Gastroesophageal sphincter (tissue), 4 donors: ENCODE results near the gene TBCD. TPM values are rescaled to one million over a fixed set of nuclear protein-coding genes. Genes with fewer than 3 reads are reported as not detected.
A peak's percentile ranks its signal among the peaks of the same experiment; 100 is the strongest.

ENCODE experiments used
- ATAC-seq: fragments of 150-250 bp; one replicate; pipeline ENCODE4 v1.9.1; 2016; ENCODE audit warnings: mild to moderate bottlenecking, moderate library complexity
- H3K27ac ChIP-seq, 4 donors: fragments of 200-600 bp; sonication (generic) in 3 of 4; 1 replicate in 3 of 4; 2 replicates in 1 of 4; pipeline ENCODE4 v1.5.1; 2016 to 2019
- H3K27me3 ChIP-seq: fragments of 200-600 bp; sonication (generic); one replicate; pipeline ENCODE4 v1.5.1; 2019
- H3K36me3 ChIP-seq, 2 donors: fragments of 200-600 bp; sonication (generic); one replicate each; pipeline ENCODE4 v1.5.1; 2019; ENCODE audit warnings: control low read depth in 1 of 2
- H3K4me1 ChIP-seq, 3 donors: fragments of 200-600 bp; sonication (generic); 1 replicate in 2 of 3; 2 replicates in 1 of 3; pipeline ENCODE4 v1.5.1; 2016 to 2019; ENCODE audit warnings: control low read depth in 2 of 3
- H3K4me3 ChIP-seq, 2 donors: fragments of 200-600 bp; sonication (generic); one replicate each; pipeline ENCODE4 v1.5.1; 2019; ENCODE audit warnings: mild to moderate bottlenecking in 1 of 2, moderate library complexity in 1 of 2
- H3K9me3 ChIP-seq, 3 donors: fragments of 200-600 bp; sonication (generic); one replicate each; pipeline ENCODE4 v1.5.1; 2017 to 2019; ENCODE audit warnings: control low read depth in 2 of 3
- EP300 ChIP-seq: sonication (generic); formaldehyde crosslinking; IDR thresholded peaks from one replicate; pipeline ENCODE4 v1.6.1; 2017; ENCODE audit warnings: antibody characterized with exemption, mild to moderate bottlenecking
- POLR2A ChIP-seq, 2 donors: fragments of 450-650 bp; IDR thresholded peaks; one replicate each; pipeline ENCODE4 v1.6.1; 2017; ENCODE audit warnings: antibody characterized with exemption in 2 of 2, mild to moderate bottlenecking in 2 of 2, moderate library complexity in 1 of 2
- POLR2AphosphoS5 ChIP-seq: sonication (generic); formaldehyde crosslinking; IDR thresholded peaks from one replicate; pipeline ENCODE4 v1.6.1; 2017; ENCODE audit warnings: antibody characterized with exemption
- WGBS, 2 donors: methylation state at CpG; one replicate each; pipeline ENCODE4 v1.1.5; 2018; ENCODE audit warnings: low coverage in 1 of 2; 5-methylcytosine and 5-hydroxymethylcytosine counted together
- total RNA-seq, 4 donors: library from RNA; depleted of rRNA; stranded (reverse); fragments of >200 nt; gene quantifications; one replicate each; pipeline ENCODE4 v1.1.0, GENCODE V29; 2016
- TF ChIP-seq, protein P1 (sequence below), 4 experiments: fragments of 200-600 bp in 2 of 4; fragments of 450-650 bp in 2 of 4; sonication (generic) in 1 of 4; IDR thresholded peaks; one replicate each; pipeline ENCODE4 v1.5.1; 2017 to 2019; ENCODE audit warnings: antibody characterized with exemption in 4 of 4, mild to moderate bottlenecking in 2 of 4, moderate library complexity in 2 of 4

Gene TBCD
- total RNA-seq, 4 donors from 2014 or later: 32.0 to 57.8 (median 47.0) TPM

DNA sequence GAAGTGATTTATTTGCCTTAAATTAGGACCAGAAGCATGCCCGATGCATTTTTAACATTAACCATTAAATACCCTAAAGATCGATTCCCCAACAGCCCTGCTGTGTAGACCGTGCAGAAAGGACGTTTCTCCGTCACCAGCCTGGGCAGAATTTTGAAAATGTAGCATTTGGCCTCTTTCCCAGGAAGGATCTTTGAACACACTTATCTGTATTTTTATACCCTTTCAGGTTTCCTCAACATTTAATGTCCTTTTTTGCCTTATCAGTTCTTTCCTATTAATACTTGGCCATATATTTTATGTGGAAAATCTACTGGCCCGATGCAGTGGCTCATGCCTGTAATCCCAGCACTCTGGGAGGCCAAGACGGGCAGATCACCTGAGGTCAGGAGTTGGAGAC, 142.5 kb downstream of the TBCD start:
- peak overlapping the region in 2 of 4 donors; percentile 46 to 61 for H3K27ac ChIP-seq
- 56 to 75% methylated on average over 6 of the region's 7 CpGs for WGBS, 2 donors
- H3K27me3 ChIP-seq: no peaks in the 10 kb centered on the region
- H3K4me3 ChIP-seq: no peak overlapping the region
- H3K4me1 ChIP-seq: peaks cover 0 to 37% (median 14%) of the 10 kb centered on the region in 3 donors
- H3K36me3 ChIP-seq: peaks cover 0 to 49% of the 10 kb centered on the region in 2 donors
- TF ChIP-seq POLR2A (IDR thresholded peaks at IDR 0.05) (no peak), POLR2AphosphoS5 (no peak), EP300 (no peak)
- TF ChIP-seq, protein P1, sequence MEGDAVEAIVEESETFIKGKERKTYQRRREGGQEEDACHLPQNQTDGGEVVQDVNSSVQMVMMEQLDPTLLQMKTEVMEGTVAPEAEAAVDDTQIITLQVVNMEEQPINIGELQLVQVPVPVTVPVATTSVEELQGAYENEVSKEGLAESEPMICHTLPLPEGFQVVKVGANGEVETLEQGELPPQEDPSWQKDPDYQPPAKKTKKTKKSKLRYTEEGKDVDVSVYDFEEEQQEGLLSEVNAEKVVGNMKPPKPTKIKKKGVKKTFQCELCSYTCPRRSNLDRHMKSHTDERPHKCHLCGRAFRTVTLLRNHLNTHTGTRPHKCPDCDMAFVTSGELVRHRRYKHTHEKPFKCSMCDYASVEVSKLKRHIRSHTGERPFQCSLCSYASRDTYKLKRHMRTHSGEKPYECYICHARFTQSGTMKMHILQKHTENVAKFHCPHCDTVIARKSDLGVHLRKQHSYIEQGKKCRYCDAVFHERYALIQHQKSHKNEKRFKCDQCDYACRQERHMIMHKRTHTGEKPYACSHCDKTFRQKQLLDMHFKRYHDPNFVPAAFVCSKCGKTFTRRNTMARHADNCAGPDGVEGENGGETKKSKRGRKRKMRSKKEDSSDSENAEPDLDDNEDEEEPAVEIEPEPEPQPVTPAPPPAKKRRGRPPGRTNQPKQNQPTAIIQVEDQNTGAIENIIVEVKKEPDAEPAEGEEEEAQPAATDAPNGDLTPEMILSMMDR (IDR thresholded peaks at IDR 0.05): no peak
- no peaks in the 10 kb centered on the region for H3K9me3 ChIP-seq
- ATAC-seq: no peak

GRCh38 chr17:82895087-82895486, 143.2 kb downstream of the TBCD start:
- Histone ChIP-seq H3K4me3 (no peak overlapping the region), H3K36me3 (peaks cover 0 to 43% of the 10 kb centered on the region in 2 donors), H3K9me3 (no peaks in the 10 kb centered on the region), H3K4me1 (peaks cover 0 to 37% (median 14%) of the 10 kb centered on the region in 3 donors), H3K27me3 (no peaks in the 10 kb centered on the region), H3K27ac (peak overlapping the region in 1 of 4 donors; percentile 61)
- 100% methylated on average over 2 of the region's 12 CpGs; no CpG with 5 or more reads in 1 of the 2 donors for WGBS, 2 donors
- no peak for ATAC-seq
- TF ChIP-seq POLR2AphosphoS5: no peak
- no peak for TF ChIP-seq POLR2A (IDR thresholded peaks at IDR 0.05)
- TF ChIP-seq, protein P1 (IDR thresholded peaks at IDR 0.05): no peak
- TF ChIP-seq EP300: no peak

DNA sequence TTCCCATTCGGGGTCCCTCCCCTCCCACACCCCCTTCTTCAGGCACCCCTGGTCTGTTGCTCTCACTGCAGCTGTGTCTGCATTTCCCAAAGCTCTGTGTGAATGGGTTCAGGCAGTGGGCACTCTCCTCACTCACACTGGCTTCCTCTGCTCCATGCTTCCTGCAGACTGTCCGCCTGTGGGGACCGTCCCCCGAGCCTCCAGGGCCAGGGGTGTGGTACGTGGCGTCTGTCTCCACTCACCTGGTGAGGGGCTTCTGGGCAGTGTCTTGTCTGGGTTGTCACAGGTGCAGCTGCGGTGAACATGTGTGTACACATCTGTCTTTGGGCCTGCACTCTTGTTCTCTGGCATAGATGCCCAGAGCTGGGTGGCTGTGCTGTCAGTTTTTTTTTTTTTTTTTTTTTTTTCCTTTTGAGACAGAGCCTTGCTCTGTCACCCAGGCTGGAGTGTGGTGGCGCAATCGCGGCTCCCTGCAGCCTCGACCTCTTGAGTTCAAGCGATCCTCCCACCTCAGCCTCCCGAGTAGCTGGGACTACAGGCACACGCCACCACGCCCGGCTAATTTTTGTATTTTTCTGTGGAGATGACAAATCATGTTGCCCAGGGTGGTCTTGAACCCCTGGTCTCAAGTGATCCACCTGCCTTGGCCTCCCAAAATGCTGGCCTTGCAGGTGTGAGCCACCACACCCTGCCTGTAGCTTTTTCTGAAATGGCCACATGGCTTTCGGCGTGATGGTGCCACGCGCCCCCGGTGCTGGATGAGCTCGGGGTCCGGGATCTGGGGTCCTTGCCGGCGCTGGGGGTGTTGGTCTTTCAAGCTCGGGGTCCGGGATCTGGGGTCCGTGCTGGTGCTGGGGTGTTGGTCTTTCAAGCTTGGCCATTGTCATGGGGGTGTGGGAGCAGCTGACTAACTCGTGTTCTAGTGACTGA, 144.5 kb downstream of the TBCD start:
- Histone ChIP-seq H3K36me3 (peaks cover 0 to 41% of the 10 kb centered on the region in 2 donors), H3K4me3 (no peak overlapping the region), H3K27me3 (no peaks in the 10 kb centered on the region), H3K4me1 (peaks cover 0 to 31% (median 12%) of the 10 kb centered on the region in 3 donors), H3K27ac (no peak overlapping the region), H3K9me3 (no peaks in the 10 kb centered on the region)
- 80 to 100% methylated on average over 2 to 5 of the region's 29 CpGs for WGBS, 2 donors
- no peak for ATAC-seq
- no peak for TF ChIP-seq EP300
- TF ChIP-seq, protein P1 (IDR thresholded peaks at IDR 0.05): no peak
- no peak for TF ChIP-seq POLR2AphosphoS5
- no peak for TF ChIP-seq POLR2A (IDR thresholded peaks at IDR 0.05)

DNA sequence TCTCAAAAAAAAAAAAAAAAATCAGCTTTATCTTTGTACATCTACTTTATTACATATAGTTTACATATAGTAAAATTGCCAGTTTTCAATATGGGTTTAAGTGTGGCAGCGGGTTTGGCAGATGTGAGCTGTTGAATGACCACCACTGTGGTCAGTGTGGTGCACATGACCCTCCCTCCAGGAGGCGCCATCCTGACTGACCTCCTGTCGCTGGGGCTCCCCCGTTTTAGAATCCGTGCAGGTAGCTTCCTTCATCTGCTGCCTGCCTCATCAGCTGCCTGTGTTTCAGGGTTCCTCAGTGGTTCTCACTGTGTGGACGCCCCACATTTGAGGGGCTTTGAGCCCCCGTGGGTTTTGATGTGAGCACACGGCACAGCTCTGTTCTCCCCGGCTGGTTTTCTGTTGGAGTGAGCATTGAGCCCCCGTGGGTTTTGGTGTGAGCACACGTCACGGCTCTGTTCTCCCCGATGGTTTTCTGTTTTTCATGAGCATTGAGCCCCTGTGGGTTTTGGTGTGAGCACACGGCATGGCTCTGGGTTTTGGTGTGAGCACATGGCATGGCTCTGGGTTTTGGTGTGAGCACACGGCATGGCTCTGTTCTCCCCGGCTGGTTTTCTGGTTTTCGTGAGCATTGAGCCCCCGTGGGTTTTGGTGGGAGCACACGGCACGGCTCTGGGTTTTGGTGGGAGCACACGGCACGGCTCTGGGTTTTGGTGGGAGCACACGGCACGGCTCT, 145.8 kb downstream of the TBCD start:
- H3K4me1 ChIP-seq: peaks cover 0 to 23% (median 6%) of the 10 kb centered on the region in 3 donors
- no peak overlapping the region for H3K27ac ChIP-seq
- WGBS, 2 donors: 95 to 100% methylated on average over 2 to 3 of the region's 24 CpGs
- no peak overlapping the region for H3K4me3 ChIP-seq
- no peak for TF ChIP-seq EP300
- TF ChIP-seq POLR2A (IDR thresholded peaks at IDR 0.05): no peak
- TF ChIP-seq, protein P1 (IDR thresholded peaks at IDR 0.05): no peak
- TF ChIP-seq POLR2AphosphoS5: no peak
- H3K36me3 ChIP-seq: peaks cover 0 to 46% of the 10 kb centered on the region in 2 donors
- no peaks in the 10 kb centered on the region for H3K27me3 ChIP-seq
- no peak for ATAC-seq
- H3K9me3 ChIP-seq: no peaks in the 10 kb centered on the region
